Large intestine (tissue), 12 donors: ENCODE data around the gene AQR. TPM values are rescaled to one million over a fixed set of nuclear protein-coding genes. Genes with fewer than 3 reads are reported as not detected.

ENCODE experiments used
- DNase-seq, 2 donors: peaks; one replicate each; pipeline versions ENCODE4 v3.0.0 to v3.0.0-alpha.2; 2013
- H3K27ac ChIP-seq: one replicate; pipeline ENCODE4 v1.5.1; 2013; ENCODE audit warnings: low read length
- H3K27me3 ChIP-seq: 2 replicates; pipeline ENCODE4 v1.6.1; 2013; ENCODE audit warnings: low read length; ENCODE audit not compliant: control insufficient read depth, insufficient read depth
- H3K36me3 ChIP-seq: 2 replicates; pipeline ENCODE4 v1.6.1; 2013; ENCODE audit warnings: low read length; ENCODE audit not compliant: control insufficient read depth, insufficient read depth
- H3K4me1 ChIP-seq: one replicate; pipeline ENCODE4 v1.6.1; 2013; ENCODE audit warnings: low read length; ENCODE audit not compliant: control insufficient read depth, insufficient read depth
- H3K4me3 ChIP-seq: one replicate; pipeline ENCODE4 v1.5.1; 2013; ENCODE audit warnings: low read length
- H3K9me3 ChIP-seq: one replicate; pipeline ENCODE4 v1.6.1; 2013; ENCODE audit warnings: mild to moderate bottlenecking, low read depth, low read length, moderate library complexity; ENCODE audit not compliant: control insufficient read depth
- WGBS: methylation state at CpG from one replicate; pipeline ENCODE4 v1.1.5; 2013; ENCODE audit warnings: low lambda C conversion rate; ENCODE audit not compliant: insufficient coverage; 5-methylcytosine and 5-hydroxymethylcytosine counted together
- long read RNA-seq, 11 donors: transcript quantifications; one replicate each; lab custom pipeline, GENCODE V29; 2026
- polyA plus RNA-seq: library from polyadenylated mRNA; unstranded; fragments of 120-200 nt; gene quantifications from one replicate; pipeline ENCODE4 v1.2.1, GENCODE V29; 2013

The AQR gene
- polyA plus RNA-seq, result 27.5 TPM
- long read RNA-seq, donor 1, full-length matches to known transcripts, result 3 of 3 reads
- long read RNA-seq, donor 1, partial matches to known transcripts, result 0 of 3 reads
- long read RNA-seq, donor 1, other reads (novel, unspliced or antisense), result 0 of 3 reads
- long read RNA-seq, donor 2, full-length matches to known transcripts, result 5 of 5 reads
- long read RNA-seq, donor 2, partial matches to known transcripts, result 0 of 5 reads
- long read RNA-seq, donor 2, other reads (novel, unspliced or antisense), result 0 of 5 reads
- long read RNA-seq, donor 3, result 0 reads
- long read RNA-seq, donor 4, result 0 reads
- long read RNA-seq, donor 5, full-length matches to known transcripts, result 3 of 3 reads
- long read RNA-seq, donor 5, partial matches to known transcripts, result 0 of 3 reads
- long read RNA-seq, donor 5, other reads (novel, unspliced or antisense), result 0 of 3 reads
- long read RNA-seq, donor 6, full-length matches to known transcripts, result 7 of 7 reads
- long read RNA-seq, donor 6, partial matches to known transcripts, result 0 of 7 reads
- long read RNA-seq, donor 6, other reads (novel, unspliced or antisense), result 0 of 7 reads
- long read RNA-seq, donor 7, full-length matches to known transcripts, result 4 of 4 reads
- long read RNA-seq, donor 7, partial matches to known transcripts, result 0 of 4 reads
- long read RNA-seq, donor 7, other reads (novel, unspliced or antisense), result 0 of 4 reads
- long read RNA-seq, donor 8, full-length matches to known transcripts, result 9 of 9 reads
- long read RNA-seq, donor 8, partial matches to known transcripts, result 0 of 9 reads
- long read RNA-seq, donor 8, other reads (novel, unspliced or antisense), result 0 of 9 reads
- long read RNA-seq, donor 9, full-length matches to known transcripts, result 5 of 5 reads
- long read RNA-seq, donor 9, partial matches to known transcripts, result 0 of 5 reads
- long read RNA-seq, donor 9, other reads (novel, unspliced or antisense), result 0 of 5 reads
- long read RNA-seq, donor 10, full-length matches to known transcripts, result 5 of 5 reads
- long read RNA-seq, donor 10, partial matches to known transcripts, result 0 of 5 reads
- long read RNA-seq, donor 10, other reads (novel, unspliced or antisense), result 0 of 5 reads
- long read RNA-seq, donor 11, full-length matches to known transcripts, result 4 of 4 reads
- long read RNA-seq, donor 11, partial matches to known transcripts, result 0 of 4 reads
- long read RNA-seq, donor 11, other reads (novel, unspliced or antisense), result 0 of 4 reads

- Histone ChIP-seq H3K9me3 (no peaks in the 10 kb centered on the region), H3K27ac (peak within 1 kb of the TSS; percentile 64), H3K4me1 (no peaks in the 10 kb centered on the region), H3K36me3 (peaks cover 2% of the 10 kb centered on the region), H3K27me3 (no peaks in the 10 kb centered on the region), H3K4me3 (peak within 1 kb of the TSS; percentile 84)
- peak; percentile 95 to 97 for DNase-seq
- WGBS, result 0% methylated on average over 2 of the region's 44 CpGs
Observed at GRCh38 chr15:34969340-34970097, at the start of gene AQR. Gene AQR (minus strand): TSS chr15:34969742. CDS start chr15:34969613, 129 bp downstream.

GRCh38 chr15:35014241-35014640 is 44.7 kb upstream of the AQR start:
- H3K4me3 ChIP-seq, result no peak overlapping the region
- no peak overlapping the region for H3K27ac ChIP-seq
- H3K9me3 ChIP-seq, result no peaks in the 10 kb centered on the region
- DNase-seq, result no peak
- H3K36me3 ChIP-seq, result no peaks in the 10 kb centered on the region
- peaks cover 2% of the 10 kb centered on the region for H3K27me3 ChIP-seq
- H3K4me1 ChIP-seq, result no peaks in the 10 kb centered on the region

GRCh38 chr15:35013370-35013769 is 43.8 kb upstream of the AQR start:
- no peak for DNase-seq
- H3K27me3 ChIP-seq, result peaks cover 2% of the 10 kb centered on the region
- H3K4me3 ChIP-seq, result no peak overlapping the region
- H3K36me3 ChIP-seq, result no peaks in the 10 kb centered on the region
- no peaks in the 10 kb centered on the region for H3K4me1 ChIP-seq
- no peaks in the 10 kb centered on the region for H3K9me3 ChIP-seq
- no peak overlapping the region for H3K27ac ChIP-seq
- WGBS, result 100% methylated on average over 1 of the region's 4 CpGs

- 100% methylated on average over 1 of the region's 2 CpGs for WGBS
- no peaks in the 10 kb centered on the region for H3K36me3 ChIP-seq
- H3K27me3 ChIP-seq, result no peaks in the 10 kb centered on the region
Observed at GRCh38 chr15:35007397-35007796, 37.9 kb upstream of the AQR start.

GRCh38 chr15:35005933-35006332 is 36.4 kb upstream of the AQR start:
- Histone ChIP-seq H3K27me3 (no peaks in the 10 kb centered on the region), H3K4me1 (no peaks in the 10 kb centered on the region), H3K36me3 (no peaks in the 10 kb centered on the region), H3K4me3 (no peak overlapping the region), H3K27ac (no peak overlapping the region), H3K9me3 (no peaks in the 10 kb centered on the region)
- WGBS, result no CpG with 5 or more reads among the region's 6 CpGs
- DNase-seq, result no peak

More at GRCh38 chr15:35007397-35007796, 37.9 kb upstream of the AQR start:
- H3K9me3 ChIP-seq, result no peaks in the 10 kb centered on the region
- H3K27ac ChIP-seq, result no peak overlapping the region
- no peaks in the 10 kb centered on the region for H3K4me1 ChIP-seq
- no peak for DNase-seq
- no peak overlapping the region for H3K4me3 ChIP-seq

- Histone ChIP-seq H3K9me3 (no peaks in the 10 kb centered on the region), H3K4me1 (no peaks in the 10 kb centered on the region), H3K4me3 (no peak overlapping the region), H3K27ac (no peak overlapping the region), H3K36me3 (no peaks in the 10 kb centered on the region), H3K27me3 (no peaks in the 10 kb centered on the region)
- WGBS, result 69% methylated on average over 3 of the region's 3 CpGs
- no peak for DNase-seq
Observed at GRCh38 chr15:35003928-35004327, 34.4 kb upstream of the AQR start.

DNA sequence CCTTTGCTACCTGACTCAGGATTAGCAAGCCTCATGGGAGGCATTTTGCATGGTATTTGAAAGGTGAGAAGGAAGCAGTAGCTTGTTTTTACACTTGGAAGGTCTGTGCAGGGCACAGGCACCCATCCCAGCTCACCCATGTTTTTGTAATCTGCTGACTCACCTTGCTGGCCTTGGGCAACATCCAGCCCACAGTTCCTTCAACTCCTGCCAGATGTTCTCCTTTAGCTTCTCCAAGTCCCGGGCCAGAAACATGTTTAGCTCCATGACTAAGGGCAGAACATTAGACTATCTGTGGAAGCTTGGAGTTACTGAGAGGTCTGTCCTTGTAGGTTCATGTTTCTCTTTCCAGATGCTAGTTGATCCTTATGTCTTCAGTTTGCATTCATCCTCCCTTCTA is 31.0 kb upstream of the AQR start:
- no peak for DNase-seq
- H3K27ac ChIP-seq, result no peak overlapping the region
- no CpG with 5 or more reads among the region's 1 CpG for WGBS
- H3K4me1 ChIP-seq, result no peaks in the 10 kb centered on the region
- no peaks in the 10 kb centered on the region for H3K9me3 ChIP-seq
- H3K4me3 ChIP-seq, result no peak overlapping the region
- no peaks in the 10 kb centered on the region for H3K36me3 ChIP-seq
- no peaks in the 10 kb centered on the region for H3K27me3 ChIP-seq

DNA sequence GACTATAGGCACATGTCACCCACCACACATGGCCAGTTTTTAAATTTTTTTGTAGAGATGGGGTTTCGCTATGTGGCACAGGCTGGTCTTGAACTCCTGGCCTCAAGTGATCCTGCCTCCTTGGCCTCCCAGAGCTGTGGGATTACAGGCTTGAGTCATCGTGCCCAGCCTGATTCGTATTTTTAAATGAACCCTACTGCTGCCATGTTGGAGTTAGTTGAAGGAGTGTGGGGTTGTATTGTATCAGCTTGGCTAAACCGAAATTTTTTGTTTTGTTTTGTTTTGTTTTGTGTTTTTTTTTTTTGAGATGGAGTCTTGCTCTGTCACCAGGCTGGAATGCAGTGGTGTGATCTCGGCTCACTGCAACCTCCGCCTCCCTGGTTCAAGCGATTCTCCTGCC is 30.4 kb upstream of the AQR start:
- DNase-seq, result no peak
- no peaks in the 10 kb centered on the region for H3K9me3 ChIP-seq
- H3K27me3 ChIP-seq, result no peaks in the 10 kb centered on the region
- no peak overlapping the region for H3K27ac ChIP-seq
- no peak overlapping the region for H3K4me3 ChIP-seq
- 80% methylated on average over 1 of the region's 7 CpGs for WGBS
- H3K36me3 ChIP-seq, result no peaks in the 10 kb centered on the region
- no peaks in the 10 kb centered on the region for H3K4me1 ChIP-seq

DNA sequence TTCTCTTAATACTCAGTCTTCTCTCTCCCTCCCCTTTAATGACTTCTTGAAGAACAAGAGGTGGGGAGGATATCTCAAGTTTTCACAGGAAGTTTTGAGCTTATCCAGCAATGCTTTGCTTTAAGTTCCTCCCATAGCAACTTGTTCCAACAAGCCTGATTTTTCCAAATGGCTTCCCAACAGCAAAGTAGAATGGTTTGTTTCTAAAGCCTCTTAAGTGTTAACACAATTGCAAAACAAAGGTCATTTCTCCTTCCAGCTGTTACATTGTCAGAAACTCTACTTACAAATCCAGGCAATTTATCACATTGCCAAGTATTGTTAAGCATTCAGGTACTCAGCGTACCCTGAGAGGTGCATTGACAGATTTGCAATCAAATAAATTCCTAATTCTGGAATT is 25.4 kb upstream of the AQR start:
- WGBS, result no CpG with 5 or more reads among the region's 1 CpG

More for the DNA sequence above, 25.4 kb upstream of the AQR start:
- H3K4me3 ChIP-seq, result no peak overlapping the region
- DNase-seq, result no peak
- H3K4me1 ChIP-seq, result no peaks in the 10 kb centered on the region
- no peaks in the 10 kb centered on the region for H3K27me3 ChIP-seq
- H3K36me3 ChIP-seq, result no peaks in the 10 kb centered on the region
- no peak overlapping the region for H3K27ac ChIP-seq
- H3K9me3 ChIP-seq, result no peaks in the 10 kb centered on the region
